ENCODE results near the gene CCDC88B. TPM values are rescaled to one million over a fixed set of nuclear protein-coding genes. Genes with fewer than 3 reads are reported as not detected.
A peak's percentile ranks its signal among the peaks of the same experiment; 100 is the strongest.
"Not testable (repeated sequence)": the region's sequence is repeated elsewhere in the genome, so short reads cannot be mapped to it uniquely, and the experiment has no call there.

CCDC88B gene
- total RNA-seq, 4 donors from 2014 or later, result 7.6 to 9.4 (median 8.5) TPM

DNA sequence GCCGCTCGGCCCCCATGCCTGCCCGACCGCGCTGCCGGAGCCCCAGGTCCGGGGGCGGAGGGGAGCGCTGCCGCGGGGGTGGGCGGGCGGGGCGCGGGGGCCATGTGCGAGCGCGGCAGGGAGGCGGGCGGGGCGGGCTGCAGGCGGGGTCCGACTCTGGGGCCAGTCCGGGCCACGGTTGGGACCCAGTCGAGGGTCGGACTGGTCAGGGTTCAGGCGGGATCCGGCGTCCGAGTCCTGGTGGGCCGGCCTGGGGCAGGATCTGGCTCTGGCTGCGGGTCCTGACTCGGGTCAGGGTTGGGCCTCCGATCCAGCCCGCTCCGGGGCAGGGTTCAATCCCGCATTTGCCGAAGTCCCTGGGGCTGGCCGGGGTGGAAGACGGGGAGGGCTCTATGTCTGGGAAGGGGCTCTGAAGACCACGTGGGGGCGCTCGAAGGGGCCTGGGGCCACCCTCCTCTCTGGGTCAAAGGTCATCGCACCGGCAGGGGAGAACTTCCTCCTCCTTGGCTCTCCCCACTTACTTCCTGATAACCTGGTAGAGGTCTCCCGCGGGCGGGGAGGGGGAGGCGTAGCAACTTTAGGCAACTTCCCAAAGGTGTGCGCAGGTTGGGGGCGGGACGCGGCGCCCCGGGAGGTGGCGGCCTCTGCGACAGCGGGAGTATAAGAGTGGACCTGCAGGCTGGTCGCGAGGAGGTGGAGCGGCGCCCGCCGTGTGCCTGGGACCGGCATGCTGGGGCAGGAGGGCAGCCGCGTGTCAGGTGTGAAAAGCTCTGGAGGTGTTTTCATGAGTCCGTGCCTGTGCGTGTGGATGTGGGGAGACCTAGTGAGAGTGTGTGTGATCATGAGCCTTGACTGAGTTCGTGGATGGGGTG, 34.1 kb upstream of the CCDC88B start:
- Histone ChIP-seq H3K27ac (peak overlapping the region; percentile 75 to 96 (median 92)), H3K9me3 (no peaks in the 10 kb centered on the region), H3K27me3 (peaks cover 23% of the 10 kb centered on the region), H3K4me3 (peak overlapping the region; percentile 68 to 85), H3K36me3 (peaks cover 0 to 7% of the 10 kb centered on the region in 2 donors), H3K4me1 (peaks cover 0 to 53% (median 16%) of the 10 kb centered on the region in 3 donors)
- ATAC-seq, result peak; percentile 19
- 0% methylated on average over 1 of the region's 71 CpGs; no CpG with 5 or more reads in 1 of the 2 donors for WGBS, 2 donors (ENCODE audit: low coverage in 1 of 2)
- TF ChIP-seq, protein P1, sequence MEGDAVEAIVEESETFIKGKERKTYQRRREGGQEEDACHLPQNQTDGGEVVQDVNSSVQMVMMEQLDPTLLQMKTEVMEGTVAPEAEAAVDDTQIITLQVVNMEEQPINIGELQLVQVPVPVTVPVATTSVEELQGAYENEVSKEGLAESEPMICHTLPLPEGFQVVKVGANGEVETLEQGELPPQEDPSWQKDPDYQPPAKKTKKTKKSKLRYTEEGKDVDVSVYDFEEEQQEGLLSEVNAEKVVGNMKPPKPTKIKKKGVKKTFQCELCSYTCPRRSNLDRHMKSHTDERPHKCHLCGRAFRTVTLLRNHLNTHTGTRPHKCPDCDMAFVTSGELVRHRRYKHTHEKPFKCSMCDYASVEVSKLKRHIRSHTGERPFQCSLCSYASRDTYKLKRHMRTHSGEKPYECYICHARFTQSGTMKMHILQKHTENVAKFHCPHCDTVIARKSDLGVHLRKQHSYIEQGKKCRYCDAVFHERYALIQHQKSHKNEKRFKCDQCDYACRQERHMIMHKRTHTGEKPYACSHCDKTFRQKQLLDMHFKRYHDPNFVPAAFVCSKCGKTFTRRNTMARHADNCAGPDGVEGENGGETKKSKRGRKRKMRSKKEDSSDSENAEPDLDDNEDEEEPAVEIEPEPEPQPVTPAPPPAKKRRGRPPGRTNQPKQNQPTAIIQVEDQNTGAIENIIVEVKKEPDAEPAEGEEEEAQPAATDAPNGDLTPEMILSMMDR (IDR thresholded peaks at IDR 0.05), result peak in 2 of 4 experiments; percentile 14 to 50
- TF ChIP-seq POLR2A (IDR thresholded peaks at IDR 0.05), result no peak

DNA sequence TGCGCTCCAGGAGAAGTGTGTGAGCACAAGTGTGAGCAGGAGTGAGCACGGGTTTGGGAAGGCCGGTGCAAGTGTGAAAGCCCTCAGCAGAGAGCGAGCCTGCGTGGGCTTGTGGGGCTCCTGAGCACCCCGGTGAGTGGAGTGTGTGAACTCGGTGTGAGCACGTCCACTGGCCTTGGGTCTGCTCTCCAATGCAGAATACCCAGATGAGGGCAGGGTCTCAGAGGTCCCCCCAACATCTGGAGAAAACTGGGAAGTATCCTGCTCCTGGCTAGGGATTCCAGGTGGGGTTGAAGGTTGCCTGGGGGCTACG, 33.5 kb upstream of the CCDC88B start:
- Histone ChIP-seq H3K9me3 (no peaks in the 10 kb centered on the region), H3K36me3 (peaks cover 0 to 7% of the 10 kb centered on the region in 2 donors), H3K4me1 (peaks cover 0 to 47% (median 16%) of the 10 kb centered on the region in 3 donors), H3K27ac (peak overlapping the region in 3 of 4 donors; percentile 88 to 96 (median 96)), H3K27me3 (peaks cover 20% of the 10 kb centered on the region), H3K4me3 (peak overlapping the region; percentile 68 to 85)
- TF ChIP-seq POLR2AphosphoS5 (IDR thresholded peaks at IDR 0.05) (no peak), POLR2A (IDR thresholded peaks at IDR 0.05) (no peak)
- 7 to 40% methylated on average over 1 to 5 of the region's 9 CpGs for WGBS, 2 donors (ENCODE audit: low coverage in 1 of 2)
- ATAC-seq, result no peak

DNA sequence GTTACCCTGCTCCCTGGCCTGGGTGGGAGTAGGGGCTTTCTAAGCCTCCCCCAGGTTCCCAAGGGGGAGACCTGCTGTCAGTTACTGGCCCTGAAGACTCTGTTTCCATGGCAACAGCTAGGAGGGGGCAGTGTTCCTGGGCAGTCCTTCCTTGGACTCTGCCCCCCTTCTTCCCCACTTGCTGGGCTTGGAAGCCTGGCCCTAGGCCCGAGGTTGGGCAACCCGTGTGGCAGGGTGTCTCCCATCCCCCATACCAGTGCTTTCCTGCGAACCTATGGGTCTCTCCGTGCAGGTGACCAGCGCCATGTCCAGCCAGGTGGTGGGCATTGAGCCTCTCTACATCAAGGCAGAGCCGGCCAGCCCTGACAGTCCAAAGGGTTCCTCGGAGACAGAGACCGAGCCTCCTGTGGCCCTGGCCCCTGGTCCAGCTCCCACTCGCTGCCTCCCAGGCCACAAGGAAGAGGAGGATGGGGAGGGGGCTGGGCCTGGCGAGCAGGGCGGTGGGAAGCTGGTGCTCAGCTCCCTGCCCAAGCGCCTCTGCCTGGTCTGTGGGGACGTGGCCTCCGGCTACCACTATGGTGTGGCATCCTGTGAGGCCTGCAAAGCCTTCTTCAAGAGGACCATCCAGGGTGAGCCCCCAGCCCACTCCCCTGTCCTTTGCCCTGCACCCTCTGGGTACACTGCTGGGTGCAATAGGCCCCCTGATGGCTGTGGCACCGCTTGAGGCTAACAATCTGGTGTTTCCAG, 33.0 kb upstream of the CCDC88B start:
- ATAC-seq, result no peak
- H3K4me1 ChIP-seq, result peaks cover 0 to 43% (median 16%) of the 10 kb centered on the region in 3 donors
- H3K36me3 ChIP-seq, result peaks cover 0 to 7% of the 10 kb centered on the region in 2 donors
- H3K27ac ChIP-seq, result peak overlapping the region in 3 of 4 donors; percentile 88 to 96 (median 96)
- H3K4me3 ChIP-seq, result peak overlapping the region in 1 of 2 donors; percentile 85
- no peaks in the 10 kb centered on the region for H3K9me3 ChIP-seq
- WGBS, 2 donors (ENCODE audit: low coverage in 1 of 2), result no CpG with 5 or more reads among the region's 15 CpGs
- TF ChIP-seq POLR2AphosphoS5 (IDR thresholded peaks at IDR 0.05) (peak; percentile 39), POLR2A (IDR thresholded peaks at IDR 0.05) (no peak)
- peaks cover 14% of the 10 kb centered on the region for H3K27me3 ChIP-seq

DNA sequence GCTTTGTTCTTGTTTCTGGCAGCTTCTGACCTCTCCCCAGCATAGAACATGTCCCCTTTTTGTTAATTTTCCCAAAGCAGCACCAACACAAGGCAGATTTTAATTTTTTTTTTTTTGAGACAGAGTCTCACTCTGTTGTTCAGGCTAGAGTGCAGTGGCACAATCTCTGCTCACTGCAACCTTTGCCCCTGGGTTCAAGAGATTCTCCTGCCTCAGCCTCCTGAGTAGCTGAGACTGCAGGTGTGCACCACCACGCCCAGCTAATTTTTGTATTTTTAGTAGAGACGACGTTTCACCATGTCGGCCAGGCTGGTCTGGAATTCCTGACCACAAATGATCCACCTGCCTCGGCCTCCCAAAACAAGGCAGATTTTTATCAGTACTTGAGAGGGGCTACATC, 32.2 kb upstream of the CCDC88B start:
- not testable (repeated sequence) for H3K27me3 ChIP-seq, H3K9me3 ChIP-seq, ATAC-seq, H3K4me3 ChIP-seq, H3K36me3 ChIP-seq
- Histone ChIP-seq H3K4me1 (peaks cover 0 to 50% (median 16%) of the 10 kb centered on the region in 3 donors), H3K27ac (peak overlapping the region in 1 of 4 donors; percentile 96)
- 97% methylated on average over 5 of the region's 5 CpGs; no CpG with 5 or more reads in 1 of the 2 donors for WGBS, 2 donors (ENCODE audit: low coverage in 1 of 2)

DNA sequence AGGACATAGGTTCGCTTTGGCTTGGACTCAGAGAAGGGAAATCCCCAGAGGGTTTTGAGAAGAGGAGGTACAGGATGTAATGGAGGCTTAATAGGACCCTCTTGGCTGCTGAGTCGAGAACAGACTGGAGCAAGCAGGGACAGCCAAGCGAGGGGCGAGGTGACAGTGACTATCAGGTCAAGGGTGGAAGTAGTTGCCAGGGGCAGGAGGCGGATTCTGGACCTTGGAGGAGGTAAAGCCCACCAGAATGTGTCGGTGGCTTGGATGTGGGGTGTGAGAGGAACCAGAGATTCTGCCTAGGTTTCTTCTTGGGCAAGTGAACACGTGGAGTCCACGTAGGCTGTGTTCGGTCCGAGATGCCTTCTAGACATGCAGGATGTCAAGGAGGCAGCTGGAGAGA, 27.1 kb upstream of the CCDC88B start:
- Histone ChIP-seq H3K4me1 (peaks cover 0 to 47% (median 7%) of the 10 kb centered on the region in 3 donors), H3K9me3 (no peaks in the 10 kb centered on the region), H3K4me3 (no peak overlapping the region), H3K27me3 (no peaks in the 10 kb centered on the region), H3K36me3 (peaks cover 0 to 34% of the 10 kb centered on the region in 2 donors), H3K27ac (peak overlapping the region in 3 of 4 donors; percentile 66 to 73 (median 71))
- ATAC-seq, result no peak
- TF ChIP-seq EP300 (IDR thresholded peaks at IDR 0.05), result no peak
- TF ChIP-seq, protein P1 (IDR thresholded peaks at IDR 0.05), result no peak
- no peak for TF ChIP-seq POLR2AphosphoS5 (IDR thresholded peaks at IDR 0.05)
- no peak for TF ChIP-seq POLR2A (IDR thresholded peaks at IDR 0.05)
- 83 to 91% methylated on average over 1 to 10 of the region's 10 CpGs for WGBS, 2 donors (ENCODE audit: low coverage in 1 of 2)

DNA sequence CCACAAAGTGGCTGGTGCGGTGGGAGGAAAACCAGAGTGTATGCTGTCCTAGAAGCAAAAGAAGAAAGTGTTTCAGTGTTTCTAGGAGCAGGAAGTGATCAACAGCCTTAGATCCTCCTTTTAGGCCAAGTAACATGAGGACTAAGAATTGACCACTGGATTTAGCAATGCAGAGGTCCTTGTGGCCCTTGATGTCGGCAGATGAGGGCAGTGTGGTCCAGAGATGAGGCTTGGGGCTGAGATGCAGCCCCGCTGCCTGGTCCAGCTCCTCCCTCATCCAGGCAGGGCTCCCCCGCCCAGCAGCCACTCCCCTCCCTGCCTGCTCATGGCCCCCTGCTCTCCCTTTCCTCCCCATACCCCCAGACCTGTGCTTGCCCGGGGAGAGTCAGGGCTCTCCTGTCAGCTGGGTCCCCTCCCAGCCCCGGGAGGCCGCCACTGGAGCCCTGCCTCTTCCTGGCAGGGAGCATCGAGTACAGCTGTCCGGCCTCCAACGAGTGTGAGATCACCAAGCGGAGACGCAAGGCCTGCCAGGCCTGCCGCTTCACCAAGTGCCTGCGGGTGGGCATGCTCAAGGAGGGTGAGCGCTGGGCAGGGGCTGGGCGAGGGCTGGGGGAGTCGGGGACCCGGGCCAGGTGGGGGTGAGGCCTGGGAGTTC, 26.4 kb upstream of the CCDC88B start:
- peak; percentile 24 for ATAC-seq
- Histone ChIP-seq H3K4me3 (peak overlapping the region in 1 of 2 donors; percentile 16), H3K9me3 (no peaks in the 10 kb centered on the region), H3K36me3 (peaks cover 0 to 31% of the 10 kb centered on the region in 2 donors), H3K27me3 (no peaks in the 10 kb centered on the region), H3K27ac (peak overlapping the region in 3 of 4 donors; percentile 66 to 73 (median 71)), H3K4me1 (peaks cover 0 to 47% (median 7%) of the 10 kb centered on the region in 3 donors)
- 67% methylated on average over 2 of the region's 18 CpGs; no CpG with 5 or more reads in 1 of the 2 donors for WGBS, 2 donors (ENCODE audit: low coverage in 1 of 2)
- TF ChIP-seq EP300 (IDR thresholded peaks at IDR 0.05), result no peak
- TF ChIP-seq POLR2AphosphoS5 (IDR thresholded peaks at IDR 0.05), result no peak
- TF ChIP-seq POLR2A (IDR thresholded peaks at IDR 0.05), result no peak
- TF ChIP-seq, protein P1 (IDR thresholded peaks at IDR 0.05), result no peak

All from gastroesophageal sphincter (tissue), 4 donors.